Ascending aorta (tissue), 2 donors: Measurements from ENCODE around the gene CNTLN. TPM values are rescaled to one million over a fixed set of nuclear protein-coding genes. Genes with fewer than 3 reads are reported as not detected.
"Not testable (repeated sequence)": the region's sequence is repeated elsewhere in the genome, so short reads cannot be mapped to it uniquely, and the experiment has no call there.

Experiments used
- DNase-seq, 2 donors: peaks; one replicate each; pipeline ENCODE4 v3.0.0-alpha.2; 2019; ENCODE audit warnings: low spot score in 2 of 2
- H3K27ac ChIP-seq, 2 donors: fragments of 200-600 bp; sonication (generic); one replicate each; pipeline ENCODE4 v1.5.1; 2016 to 2017; ENCODE audit warnings: mild to moderate bottlenecking in 1 of 2
- H3K27me3 ChIP-seq: fragments of 200-600 bp; sonication (generic); one replicate; pipeline ENCODE4 v1.5.1; 2017
- H3K36me3 ChIP-seq, 2 donors: fragments of 200-600 bp; sonication (generic); one replicate each; pipeline ENCODE4 v1.5.1; 2016
- H3K4me1 ChIP-seq, 2 donors: fragments of 200-600 bp; sonication (generic); one replicate each; pipeline ENCODE4 v1.5.1; 2016 to 2017; ENCODE audit warnings: mild to moderate bottlenecking in 1 of 2
- H3K4me3 ChIP-seq, 2 donors: fragments of 200-600 bp; sonication (generic); one replicate each; pipeline ENCODE4 v1.5.1; 2016 to 2017; ENCODE audit warnings: mild to moderate bottlenecking in 1 of 2
- H3K9me3 ChIP-seq, 2 donors: fragments of 200-600 bp; sonication (generic); one replicate each; pipeline ENCODE4 v1.5.1; 2016
- intact Hi-C: fragments of 100-400 bp; cut with DNase I; formaldehyde crosslinking; loops from one replicate; pipeline ENCODE4 v1.15.1; 2023
- total RNA-seq: library from RNA; depleted of rRNA; stranded (reverse); fragments of >200 nt; gene quantifications from one replicate; pipeline ENCODE4 v1.1.0, GENCODE V29; 2016
- TF ChIP-seq, protein P1 (sequence below), 3 experiments: fragments of 200-600 bp in 2 of 3; fragments of 450-650 bp in 1 of 3; sonication (generic) in 2 of 3; IDR thresholded peaks; one replicate each; pipeline ENCODE4 v1.5.1; 2016 to 2019; ENCODE audit warnings: antibody characterized with exemption in 3 of 3, mild to moderate bottlenecking in 1 of 3, moderate library complexity in 1 of 3

Gene CNTLN
- total RNA-seq, 1 donor from 2014 or later, result 3.5 TPM

DNA sequence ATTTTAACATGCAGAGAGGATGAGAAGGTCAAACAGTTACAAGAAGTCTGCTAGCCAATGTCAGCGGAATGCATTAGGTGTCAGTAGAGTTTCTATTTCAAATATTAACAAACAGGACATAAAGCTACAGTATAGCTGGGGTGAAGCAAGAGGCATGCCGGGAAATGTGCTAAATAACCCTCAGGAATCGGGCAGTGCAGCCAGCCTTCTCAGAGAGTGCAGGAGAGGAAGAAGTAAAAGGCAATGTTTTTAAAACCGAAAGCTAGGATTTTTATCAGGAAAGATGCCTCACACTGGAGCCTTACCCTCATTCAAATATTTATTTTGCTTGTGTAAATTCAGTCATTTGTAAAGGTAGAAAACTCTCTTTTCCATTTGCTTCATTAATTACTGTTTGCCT is 384.9 kb downstream of the CNTLN start:
- H3K4me1 ChIP-seq, result no peaks in the 10 kb centered on the region
- intact Hi-C loops, result no loop called here
- H3K4me3 ChIP-seq, result no peak overlapping the region
- H3K27ac ChIP-seq, result no peak overlapping the region
- TF ChIP-seq, protein P1, sequence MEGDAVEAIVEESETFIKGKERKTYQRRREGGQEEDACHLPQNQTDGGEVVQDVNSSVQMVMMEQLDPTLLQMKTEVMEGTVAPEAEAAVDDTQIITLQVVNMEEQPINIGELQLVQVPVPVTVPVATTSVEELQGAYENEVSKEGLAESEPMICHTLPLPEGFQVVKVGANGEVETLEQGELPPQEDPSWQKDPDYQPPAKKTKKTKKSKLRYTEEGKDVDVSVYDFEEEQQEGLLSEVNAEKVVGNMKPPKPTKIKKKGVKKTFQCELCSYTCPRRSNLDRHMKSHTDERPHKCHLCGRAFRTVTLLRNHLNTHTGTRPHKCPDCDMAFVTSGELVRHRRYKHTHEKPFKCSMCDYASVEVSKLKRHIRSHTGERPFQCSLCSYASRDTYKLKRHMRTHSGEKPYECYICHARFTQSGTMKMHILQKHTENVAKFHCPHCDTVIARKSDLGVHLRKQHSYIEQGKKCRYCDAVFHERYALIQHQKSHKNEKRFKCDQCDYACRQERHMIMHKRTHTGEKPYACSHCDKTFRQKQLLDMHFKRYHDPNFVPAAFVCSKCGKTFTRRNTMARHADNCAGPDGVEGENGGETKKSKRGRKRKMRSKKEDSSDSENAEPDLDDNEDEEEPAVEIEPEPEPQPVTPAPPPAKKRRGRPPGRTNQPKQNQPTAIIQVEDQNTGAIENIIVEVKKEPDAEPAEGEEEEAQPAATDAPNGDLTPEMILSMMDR (IDR thresholded peaks at IDR 0.05), result no peak
- no peaks in the 10 kb centered on the region for H3K36me3 ChIP-seq
- no peaks in the 10 kb centered on the region for H3K9me3 ChIP-seq
- no peaks in the 10 kb centered on the region for H3K27me3 ChIP-seq
- DNase-seq, result no peak

DNA sequence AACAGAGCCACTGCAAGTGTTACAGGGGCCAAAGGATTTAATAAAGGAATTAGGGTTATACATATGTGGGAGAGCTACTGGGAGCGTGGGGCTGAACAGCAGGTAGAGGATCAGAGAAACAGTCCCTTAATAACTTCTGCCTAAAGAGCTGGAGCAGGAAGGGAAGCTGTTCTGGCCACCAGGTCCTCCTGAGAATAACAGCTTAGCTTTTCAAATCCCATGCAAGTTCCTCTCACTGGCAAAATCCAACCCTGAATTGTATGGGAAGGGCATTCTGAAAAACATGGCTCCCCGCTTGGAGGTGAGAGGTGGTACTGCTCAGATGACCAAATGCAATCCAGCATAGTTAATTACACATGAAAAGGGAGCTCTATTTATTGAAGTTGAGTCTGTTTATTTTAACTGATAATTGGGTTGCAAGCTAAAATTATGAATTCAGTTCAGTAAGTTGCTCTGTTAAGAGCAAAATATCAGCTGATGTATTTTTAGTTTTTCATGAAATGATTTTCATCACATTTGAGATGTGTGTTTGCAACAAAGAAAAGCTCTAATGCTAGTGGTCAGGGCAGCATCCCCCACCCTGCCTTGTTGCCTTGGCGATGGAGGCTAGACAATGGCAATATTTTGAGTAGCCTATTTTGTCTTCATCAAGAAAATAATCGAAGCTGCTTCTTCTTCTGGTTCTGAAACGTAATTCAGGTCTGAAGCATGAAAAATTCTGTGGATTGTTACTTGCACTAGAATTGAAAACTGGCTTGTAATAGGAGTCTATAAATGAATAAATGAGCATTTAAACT is 385.6 kb downstream of the CNTLN start:
- Histone ChIP-seq H3K4me1 (no peaks in the 10 kb centered on the region), H3K27ac (no peak overlapping the region), H3K4me3 (no peak overlapping the region), H3K9me3 (no peaks in the 10 kb centered on the region), H3K36me3 (no peaks in the 10 kb centered on the region), H3K27me3 (no peaks in the 10 kb centered on the region)
- TF ChIP-seq, protein P1 (IDR thresholded peaks at IDR 0.05), result no peak
- DNase-seq, result no peak
- intact Hi-C loops, result no loop called here

DNA sequence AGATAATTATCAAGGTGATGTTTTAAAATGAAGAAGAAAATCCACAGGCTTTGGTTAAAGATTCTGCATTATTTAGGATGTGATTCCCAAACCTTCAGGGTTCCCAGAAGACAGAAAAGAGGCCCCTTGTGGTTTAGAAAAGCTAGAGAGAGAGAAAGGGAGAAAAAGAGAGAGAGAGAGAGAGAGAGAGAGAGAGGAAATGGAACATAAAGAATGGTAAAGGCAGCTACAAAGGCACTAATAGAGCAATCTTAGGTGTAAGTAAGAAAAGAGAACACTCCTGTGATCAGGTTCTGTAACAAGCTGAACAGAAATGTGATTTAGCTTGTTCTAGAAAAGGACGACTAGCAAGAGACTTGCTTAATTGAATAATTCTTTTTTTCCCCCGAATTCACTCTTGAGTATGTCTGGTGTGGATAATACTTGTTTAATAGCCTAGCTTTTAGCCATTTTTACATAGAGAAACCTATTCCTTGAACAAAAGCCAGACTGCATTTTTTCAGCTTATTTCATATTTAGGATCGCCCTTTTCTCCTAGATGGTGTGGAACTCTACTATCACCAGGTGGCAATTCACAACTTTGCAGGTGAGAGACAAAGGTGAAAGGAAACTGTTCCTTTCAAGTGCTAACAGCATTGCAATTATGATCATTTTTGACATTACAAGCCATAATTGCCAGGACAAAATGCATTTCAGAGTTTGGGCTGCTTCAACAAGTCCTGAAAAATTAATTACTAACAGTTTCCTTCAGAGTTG is 386.4 kb downstream of the CNTLN start:
- no peaks in the 10 kb centered on the region for H3K36me3 ChIP-seq
- H3K27ac ChIP-seq, result no peak overlapping the region
- intact Hi-C loops, result no loop called here
- no peaks in the 10 kb centered on the region for H3K27me3 ChIP-seq
- H3K4me1 ChIP-seq, result no peaks in the 10 kb centered on the region
- TF ChIP-seq, protein P1 (IDR thresholded peaks at IDR 0.05), result no peak
- H3K4me3 ChIP-seq, result no peak overlapping the region
- no peak for DNase-seq
- H3K9me3 ChIP-seq, result no peaks in the 10 kb centered on the region

DNA sequence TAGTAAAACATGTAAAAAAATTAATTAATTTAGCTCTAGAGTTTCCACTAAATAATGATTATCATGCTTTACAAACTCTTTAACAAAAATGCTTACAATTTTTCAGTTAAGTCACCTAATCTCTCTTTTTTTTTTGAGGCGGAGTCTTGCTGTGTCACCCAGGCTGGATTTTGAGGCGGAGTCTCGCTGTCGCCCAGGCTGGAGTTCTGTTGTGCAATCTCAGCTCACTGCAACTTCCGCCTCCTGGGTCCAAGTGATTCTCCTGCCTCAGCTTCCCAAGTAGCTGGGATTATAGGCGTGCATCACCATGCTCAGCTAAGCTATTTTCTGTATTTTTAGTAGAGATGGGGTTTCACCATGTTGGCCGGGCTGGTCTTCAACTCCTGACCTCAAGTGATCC is 391.9 kb downstream of the CNTLN start:
- H3K27ac ChIP-seq, intact Hi-C loops: not testable (repeated sequence)

DNA sequence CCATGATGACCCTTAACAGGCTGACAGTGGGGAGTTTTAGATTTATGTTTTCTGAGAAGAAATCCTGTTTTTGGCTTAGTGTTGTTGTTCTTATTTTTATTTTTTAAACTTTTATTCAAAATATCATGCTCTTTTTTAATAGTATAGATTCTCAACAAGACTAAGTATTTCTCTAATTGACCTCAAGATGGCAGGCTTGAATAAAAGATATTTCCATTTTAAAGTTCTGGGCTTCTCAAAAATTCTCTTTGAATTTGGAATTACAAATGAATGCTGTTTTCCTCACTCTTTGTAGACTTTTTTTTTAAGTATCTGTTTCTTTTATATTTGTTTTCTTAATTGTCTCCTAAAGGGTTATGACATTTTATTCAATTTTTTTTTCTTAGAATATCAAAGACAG is 394.0 kb downstream of the CNTLN start:
- no peaks in the 10 kb centered on the region for H3K36me3 ChIP-seq
- H3K4me1 ChIP-seq, result no peaks in the 10 kb centered on the region
- no peak overlapping the region for H3K27ac ChIP-seq
- H3K4me3 ChIP-seq, result no peak overlapping the region
- no peaks in the 10 kb centered on the region for H3K27me3 ChIP-seq
- no peak for DNase-seq
- TF ChIP-seq, protein P1 (IDR thresholded peaks at IDR 0.05), result peak in 1 of 3 experiments; percentile 21
- no peaks in the 10 kb centered on the region for H3K9me3 ChIP-seq
- intact Hi-C loops, result no loop called here

More for the DNA sequence above, 391.9 kb downstream of the CNTLN start:
- H3K36me3 ChIP-seq, H3K4me1 ChIP-seq, H3K9me3 ChIP-seq, H3K27me3 ChIP-seq, H3K4me3 ChIP-seq, DNase-seq: not testable (repeated sequence)

DNA sequence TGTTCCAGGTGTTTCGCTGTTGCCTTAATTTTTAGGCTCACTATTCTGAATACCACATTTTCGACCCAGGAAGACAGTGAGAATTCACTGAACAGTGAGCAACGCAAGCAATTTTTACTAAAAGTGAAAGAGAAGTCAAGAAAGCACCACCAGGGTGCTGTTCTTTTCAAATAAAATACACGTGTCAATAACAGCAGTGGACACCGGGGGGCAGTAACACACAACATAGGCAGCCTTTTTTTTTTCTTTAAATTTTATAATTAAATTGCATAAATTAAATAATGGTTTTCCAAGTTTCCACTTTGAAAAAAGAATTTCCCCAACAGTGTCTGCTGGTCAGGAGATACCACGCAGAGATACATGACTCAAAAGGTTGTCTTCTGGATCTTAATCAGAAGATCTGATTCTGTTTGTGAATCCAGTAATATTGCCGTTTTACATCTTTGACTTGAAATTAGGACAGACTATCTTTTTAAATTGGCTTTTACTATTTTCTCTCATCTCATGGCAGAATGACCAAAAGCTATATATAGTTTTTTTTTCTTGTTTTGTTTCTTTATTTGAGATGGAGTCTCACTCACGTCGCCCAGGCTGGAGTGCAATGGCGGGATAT is 396.9 kb downstream of the CNTLN start:
- no peak for DNase-seq
- H3K36me3 ChIP-seq, result no peaks in the 10 kb centered on the region
- no peaks in the 10 kb centered on the region for H3K9me3 ChIP-seq
- no peak overlapping the region for H3K4me3 ChIP-seq
- H3K27ac ChIP-seq, result no peak overlapping the region
- no peaks in the 10 kb centered on the region for H3K27me3 ChIP-seq
- H3K4me1 ChIP-seq, result no peaks in the 10 kb centered on the region
- intact Hi-C loops, result loop anchor here (5.0 to 10.0 kb wide), 2 partner anchors 263 to 681 kb away; no protein-coding TSS in a partner anchor
- TF ChIP-seq, protein P1 (IDR thresholded peaks at IDR 0.05), result peak in 2 of 3 experiments; percentile 28 to 52
